Left lobe of liver (tissue), 2 donors: ENCODE results near the gene CYB5R3. TPM values are rescaled to one million over a fixed set of nuclear protein-coding genes. Genes with fewer than 3 reads are reported as not detected.
A peak's percentile ranks its signal among the peaks of the same experiment; 100 is the strongest.
"Not testable (repeated sequence)": the region's sequence is repeated elsewhere in the genome, so short reads cannot be mapped to it uniquely, and the experiment has no call there.

Experiments used
- ATAC-seq: fragments of 200-7000 bp; cut with Tn5 transposase; one replicate; pipeline ENCODE4 v1.9.1; 2020; ENCODE audit warnings: mild to moderate bottlenecking, moderate library complexity
- DNase-seq: peaks from one replicate; pipeline ENCODE4 v3.0.0-alpha.2; 2020; ENCODE audit warnings: low spot score
- total RNA-seq: library from RNA; stranded (reverse); gene quantifications from one replicate; pipeline ENCODE4 v1.2.1, GENCODE V29; 2021
- donor health status: DM: no; HTN: no; CAD: no; lungs with moderate emphysema.
- donor health status: DM: no; HTN: yes; CAD: no.

The CYB5R3 gene
- total RNA-seq, 1 donor from 2014 or later, result 147 TPM

DNA sequence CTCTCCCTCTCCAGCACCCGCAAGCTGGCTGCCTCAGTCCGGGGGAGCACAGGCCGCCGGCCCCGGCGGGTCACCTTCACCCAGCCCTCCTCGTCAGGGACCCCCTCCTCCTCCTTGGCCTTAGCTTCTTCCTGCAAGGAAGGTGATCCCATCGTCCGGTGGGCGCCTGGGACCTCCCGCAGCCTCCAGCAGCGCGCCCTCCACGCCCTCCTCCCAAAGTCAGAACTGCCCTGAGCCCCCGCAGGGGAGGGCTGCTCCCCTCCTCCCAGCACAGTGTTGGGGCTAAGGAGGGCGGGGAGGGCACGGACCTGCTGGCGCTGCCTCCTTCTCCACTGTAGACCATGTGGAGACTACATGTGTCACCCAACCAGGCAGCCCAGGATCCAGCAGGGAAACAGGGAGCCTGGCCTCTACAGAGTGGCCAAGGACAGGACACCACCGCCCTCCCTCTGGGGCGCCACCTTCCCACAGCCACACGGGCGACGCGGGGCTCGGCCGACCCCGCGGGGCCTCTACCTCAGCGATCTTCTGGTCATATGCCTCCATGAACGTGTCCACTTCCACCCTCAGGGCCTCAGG lies 73.1 kb downstream of the CYB5R3 start:
- not testable (repeated sequence) for DNase-seq, ATAC-seq

DNA sequence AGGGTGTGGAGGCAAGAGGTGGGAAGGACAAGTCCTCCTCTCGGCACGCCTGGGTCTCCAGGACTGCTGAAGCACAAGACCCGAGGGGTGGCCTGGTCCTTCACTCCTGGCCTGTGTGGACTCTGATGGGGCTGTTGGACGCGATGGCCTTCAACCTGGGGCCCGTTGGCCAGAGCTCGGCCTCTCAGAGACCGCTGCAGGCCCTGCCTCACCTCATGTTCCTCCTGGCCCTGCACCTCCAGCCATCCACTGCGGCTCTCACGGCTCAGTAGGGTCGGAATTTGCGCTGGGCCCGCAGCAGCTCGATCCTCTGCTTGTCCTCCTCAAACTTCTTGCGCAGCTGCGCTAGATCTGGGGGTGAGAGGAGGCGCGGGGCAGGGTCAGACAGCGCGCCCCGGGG lies 74.7 kb downstream of the CYB5R3 start:
- ATAC-seq, result not testable (repeated sequence)

DNA sequence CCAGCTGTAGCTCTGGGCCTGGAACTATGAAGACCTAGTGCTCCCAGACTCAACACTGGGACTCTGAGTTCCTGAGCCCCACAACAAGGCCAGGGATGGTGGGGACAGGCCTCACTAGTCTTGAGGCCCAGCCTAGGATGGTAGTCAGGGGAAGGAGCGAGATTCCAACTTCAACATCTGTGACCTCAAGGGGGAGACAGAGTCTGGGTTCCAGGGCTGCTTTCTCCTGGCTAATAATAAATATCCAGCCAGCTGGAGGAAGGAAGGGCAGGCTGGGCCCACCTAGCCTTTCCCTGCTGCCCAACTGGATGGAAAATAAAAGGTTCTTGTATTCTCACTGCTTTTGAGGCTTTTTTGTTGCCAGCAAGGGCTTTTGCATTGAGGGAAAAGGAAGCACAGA lies 75.1 kb downstream of the CYB5R3 start:
- DNase-seq, result not testable (repeated sequence)
- ATAC-seq, result peak; percentile 8

More for the DNA sequence above, 74.7 kb downstream of the CYB5R3 start:
- not testable (repeated sequence) for DNase-seq

DNA sequence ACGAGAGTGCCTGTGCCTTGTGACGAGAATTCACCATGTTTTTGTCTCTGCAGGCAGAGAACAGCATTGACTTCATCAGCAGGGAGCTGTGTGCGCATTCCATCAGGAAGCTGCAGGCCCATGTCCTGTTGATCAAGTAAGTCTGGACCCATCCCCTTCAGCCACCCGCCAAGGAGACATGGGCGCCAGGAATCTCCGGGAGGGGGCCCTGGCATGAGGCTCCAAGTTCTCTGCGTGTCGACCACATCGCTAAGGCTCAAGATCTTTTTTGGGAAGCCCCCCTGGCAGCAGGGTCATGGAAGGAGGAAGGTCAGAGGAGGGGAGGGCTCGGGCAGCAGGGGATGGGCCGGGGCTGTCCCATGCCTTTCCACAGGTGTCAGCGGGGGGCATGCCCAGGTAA lies 78.1 kb downstream of the CYB5R3 start:
- ATAC-seq, DNase-seq: not testable (repeated sequence)

DNA sequence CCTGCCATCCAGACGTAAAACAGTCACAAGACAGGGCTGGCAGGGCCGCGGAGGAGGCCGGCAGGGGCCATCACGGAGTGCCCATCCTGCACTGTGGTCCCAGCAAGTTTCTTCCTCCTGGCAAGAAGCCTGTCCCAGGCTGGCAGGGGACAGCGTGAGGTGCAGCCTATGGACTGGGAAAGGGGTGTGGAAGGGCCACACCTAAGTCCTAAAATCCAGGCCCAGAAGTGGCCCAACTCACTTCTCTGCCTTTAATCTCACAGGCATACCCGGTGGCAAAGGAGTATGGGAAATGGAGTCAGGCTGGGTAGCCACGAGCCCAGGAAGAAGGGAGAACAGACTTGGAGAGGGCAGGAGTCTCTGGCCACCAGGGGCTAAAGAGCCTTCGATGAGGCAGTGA lies 78.6 kb downstream of the CYB5R3 start:
- not testable (repeated sequence) for ATAC-seq, DNase-seq

DNA sequence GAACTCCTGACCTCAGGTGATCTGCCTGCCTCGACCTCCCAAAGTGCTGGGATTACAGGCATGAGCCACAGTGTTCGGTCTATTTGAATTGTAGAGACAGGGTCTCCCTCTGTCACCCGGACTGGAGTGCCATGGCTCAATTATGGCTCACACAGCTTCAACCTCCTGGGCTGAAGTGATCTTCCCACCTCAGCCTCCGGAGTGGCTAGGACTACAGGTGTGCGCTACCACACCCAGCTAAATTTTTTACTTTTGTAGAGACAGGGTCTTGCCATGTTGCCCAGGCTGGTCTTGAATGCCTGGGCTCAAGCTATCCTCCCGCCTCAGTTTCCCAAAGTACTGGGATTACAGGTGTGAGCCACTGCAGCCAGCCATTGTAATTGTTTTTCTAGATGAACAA lies 81.2 kb downstream of the CYB5R3 start:
- not testable (repeated sequence) for ATAC-seq, DNase-seq

Other genes with a start within 250 kb of the CYB5R3 start
- gene NFAM1, start 217.0 kb downstream of the CYB5R3 start, total RNA-seq, result 2.8 TPM
- gene RRP7A, start 129.6 kb downstream of the CYB5R3 start, total RNA-seq, result 10.5 TPM
- gene SERHL2, start 95.4 kb downstream of the CYB5R3 start, total RNA-seq, result 0.60 TPM
- 20.8 TPM for gene POLDIP3, start 34.5 kb downstream of the CYB5R3 start, total RNA-seq
- gene ATP5MGL, start 8.8 kb downstream of the CYB5R3 start, total RNA-seq, result 0.75 TPM
- gene A4GALT, start 71.5 kb upstream of the CYB5R3 start, total RNA-seq, result 1.0 TPM
- 20.2 TPM for gene ARFGAP3, start 207.9 kb upstream of the CYB5R3 start, total RNA-seq